Choroid plexus epithelial cell (primary cell): ENCODE data around the gene ABCC2.

Experiments
- DNase-seq: peaks from one replicate; pipeline ENCODE4 v3.0.0-alpha.2; 2010; ENCODE audit warnings: low read depth
- H3K4me3 ChIP-seq: 2 replicates; pipeline ENCODE4 v1.5.1; 2011; ENCODE audit warnings: low read depth, mild to moderate bottlenecking, control low read depth, low read length, moderate library complexity
- CTCF ChIP-seq: conservative IDR thresholded peaks from 2 replicates; pipeline ENCODE4 v1.5.1; 2011; ENCODE audit warnings: low read depth, mild to moderate bottlenecking, control low read depth, inconsistent platforms, low read length, moderate library complexity

The ABCC2 gene

DNA sequence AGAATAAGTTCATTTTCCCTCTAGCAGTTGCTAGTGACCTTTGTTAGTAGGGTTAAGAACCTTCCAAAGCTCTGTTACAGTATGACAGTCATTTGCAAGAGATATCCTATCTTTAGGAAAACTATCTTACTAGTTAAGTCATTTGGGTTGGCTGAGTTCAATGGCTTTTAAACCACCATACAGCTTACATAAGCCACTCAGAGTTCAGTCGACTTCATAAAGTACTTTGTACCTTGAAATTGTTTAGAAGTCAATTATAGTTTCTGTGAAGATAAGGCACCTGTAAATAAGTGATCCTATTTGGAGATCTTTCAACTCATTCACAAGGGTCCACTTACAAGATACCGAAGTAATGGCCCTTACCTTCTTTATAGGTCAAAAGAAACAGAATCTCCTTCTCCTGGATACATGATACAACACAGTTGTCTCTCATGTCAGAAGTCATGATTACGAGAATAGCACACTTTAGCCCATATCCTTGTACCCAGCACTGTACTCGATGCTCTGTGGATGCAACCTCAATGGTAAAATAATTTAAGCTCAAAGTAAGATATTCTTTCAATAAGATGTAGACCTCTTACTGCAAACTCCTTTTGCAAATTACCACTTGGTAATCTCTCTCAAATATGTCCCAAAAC is 11.9 kb upstream of the ABCC2 start:
- TF ChIP-seq CTCF = no peak
- H3K4me3 ChIP-seq = no peak overlapping the region
- DNase-seq = no peak

DNA sequence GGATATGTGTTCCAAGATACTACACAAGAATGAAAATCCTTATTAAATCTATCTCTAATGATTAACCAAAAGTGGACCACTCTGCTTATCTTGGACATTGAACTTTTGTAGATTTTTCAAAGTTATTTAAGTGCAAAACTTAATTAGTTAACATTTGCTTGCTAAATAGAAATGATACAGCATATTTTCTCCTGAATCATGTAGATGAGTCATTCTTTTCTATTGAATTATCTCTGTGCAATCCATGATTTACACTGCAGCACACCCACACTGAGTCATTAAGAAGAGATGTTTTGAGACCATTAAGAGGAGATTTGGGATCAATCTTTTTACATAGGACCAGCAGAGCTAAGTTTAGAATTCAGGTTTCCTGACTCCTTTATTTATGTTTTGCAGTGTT is 6.6 kb upstream of the ABCC2 start:
- no peak overlapping the region for H3K4me3 ChIP-seq
- DNase-seq = peak; percentile 86
- TF ChIP-seq CTCF = no peak

DNA sequence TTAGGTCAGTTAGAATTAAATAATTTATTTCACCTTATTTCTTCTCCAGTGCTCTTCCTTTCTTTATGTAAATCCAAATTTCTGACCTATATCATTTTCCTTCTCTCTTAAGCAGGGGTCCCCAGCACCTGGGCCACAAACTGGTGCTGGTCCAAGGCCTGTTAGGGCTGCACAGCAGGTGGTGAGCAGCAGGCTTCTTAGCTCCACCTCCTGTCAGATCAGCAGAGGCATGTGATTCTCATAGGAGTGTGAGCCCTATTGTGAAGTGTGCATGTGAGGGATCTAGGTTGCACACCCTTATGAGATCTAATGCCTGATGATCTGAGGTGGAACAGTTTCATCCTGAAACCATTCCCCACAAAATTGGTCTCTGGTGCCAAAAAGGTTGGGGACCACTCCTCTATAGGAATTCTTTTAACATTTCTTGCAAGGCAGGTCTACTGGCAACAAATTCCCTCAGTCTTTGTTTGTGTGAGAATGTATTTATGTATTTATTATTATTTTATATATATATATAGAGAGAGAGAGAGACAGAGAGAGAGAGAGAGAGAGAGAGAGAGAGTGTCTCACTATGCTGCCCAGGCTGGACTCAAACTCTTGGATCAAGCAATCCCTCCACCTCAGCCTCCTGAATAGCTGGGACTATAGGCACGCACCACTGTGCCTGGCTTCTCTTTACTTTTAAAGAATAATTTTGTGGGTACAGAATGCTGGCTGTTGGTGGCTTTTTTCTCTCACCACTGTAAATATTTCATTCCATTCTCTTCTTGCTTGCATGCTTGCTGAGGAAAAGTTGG is 4.3 kb upstream of the ABCC2 start:
- peak; percentile 71 for DNase-seq
- TF ChIP-seq CTCF = no peak
- no peak overlapping the region for H3K4me3 ChIP-seq

- TF ChIP-seq CTCF = no peak
- peak; percentile 92 for DNase-seq
- H3K4me3 ChIP-seq = peak overlapping the region; percentile 25
Measured at GRCh38 chr10:99779335-99779734, 3.1 kb upstream of the ABCC2 start.

GRCh38 chr10:99781734-99782429 is 558 bp upstream of the ABCC2 start:
- DNase-seq = no peak
- no peak overlapping the region for H3K4me3 ChIP-seq

GRCh38 chr10:99784016-99784726 is 1.7 kb downstream of the ABCC2 start:
- DNase-seq = peak; percentile 94
- no peak overlapping the region for H3K4me3 ChIP-seq
- TF ChIP-seq CTCF = no peak

More at GRCh38 chr10:99781734-99782429, 558 bp upstream of the ABCC2 start:
- no peak for TF ChIP-seq CTCF
